NCI-H774 (cell line): ENCODE measurements around the gene GJB4.
"Not testable (repeated sequence)": the region's sequence is repeated elsewhere in the genome, so short reads cannot be mapped to it uniquely, and the experiment has no call there.

Source experiments
- DNase-seq: peaks from one replicate; lab custom pipeline; 2025; lab: John Stamatoyannopoulos, UW

The GJB4 gene

DNA sequence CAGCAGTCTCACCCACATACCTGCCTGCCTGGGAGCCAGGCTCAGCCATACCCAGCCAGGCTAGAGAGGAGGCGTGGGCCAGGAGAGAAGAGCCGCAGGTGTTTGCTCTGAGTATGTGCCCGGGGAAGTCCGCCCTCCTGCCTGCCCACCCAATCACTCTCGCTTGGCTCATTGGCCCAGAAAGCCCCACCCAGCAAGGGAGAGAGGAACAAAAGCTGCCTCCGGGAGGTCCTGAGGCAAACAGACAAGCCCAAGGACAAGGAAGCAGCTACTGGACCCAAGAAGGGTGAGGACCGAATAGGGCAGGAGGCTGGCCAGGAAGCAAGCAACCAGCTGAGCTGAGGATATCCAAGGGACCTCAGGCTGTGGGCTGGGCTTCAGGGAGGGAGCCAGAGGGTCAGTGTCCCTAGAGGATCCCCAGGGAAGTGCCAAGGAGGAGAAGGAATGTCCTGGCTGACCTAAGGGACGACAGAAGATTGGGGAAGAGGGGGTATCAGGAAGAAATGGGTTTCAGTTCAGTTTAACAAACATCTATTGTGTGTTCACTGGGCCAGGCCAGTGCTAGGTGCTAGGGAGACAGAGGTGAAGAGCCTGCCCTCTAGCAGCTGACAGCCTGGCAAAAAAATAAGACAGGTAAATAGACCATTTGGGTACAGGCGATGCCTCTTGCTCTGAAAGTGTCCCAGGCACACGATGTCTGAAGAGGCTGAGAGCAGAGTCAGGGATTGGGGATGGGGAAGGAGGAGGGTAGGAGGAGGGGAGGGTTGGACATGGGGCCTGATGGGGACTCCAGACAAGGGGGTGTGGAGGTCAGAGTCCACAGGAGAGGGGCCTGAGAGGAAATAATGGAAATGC, at the start of gene GJB4:
GJB4 (plus strand) TSS at position 238 of the 855 bp plus-strand sequence. CDS start 1,515 bp downstream, outside the sequence.
- peak; percentile 28 for DNase-seq

- DNase-seq = no peak
These were observed 48.7 kb upstream of the GJB4 start for GRCh38 chr1:34710812-34711211.

DNA sequence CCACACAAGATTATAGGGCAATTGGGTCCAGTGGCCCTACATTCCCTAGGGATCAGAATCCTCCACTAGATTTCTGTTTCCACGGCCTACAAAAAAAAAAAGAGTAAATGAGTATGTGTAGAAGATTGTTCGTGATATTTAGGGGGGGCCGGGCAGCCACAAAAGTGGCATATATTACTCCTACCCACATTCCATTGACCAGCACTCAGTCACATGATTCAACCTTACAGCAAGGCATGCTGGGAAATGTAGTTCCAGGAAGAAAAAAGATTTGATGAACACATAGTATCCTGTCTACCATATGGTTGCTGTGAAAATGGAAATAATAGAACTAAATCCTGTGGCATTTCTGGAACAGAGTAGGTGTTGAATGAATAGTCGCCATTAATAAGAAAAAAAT, 48.1 kb upstream of the GJB4 start:
- no peak for DNase-seq

GRCh38 chr1:34712007-34712688, 47.4 kb upstream of the GJB4 start:
- no peak for DNase-seq

DNA sequence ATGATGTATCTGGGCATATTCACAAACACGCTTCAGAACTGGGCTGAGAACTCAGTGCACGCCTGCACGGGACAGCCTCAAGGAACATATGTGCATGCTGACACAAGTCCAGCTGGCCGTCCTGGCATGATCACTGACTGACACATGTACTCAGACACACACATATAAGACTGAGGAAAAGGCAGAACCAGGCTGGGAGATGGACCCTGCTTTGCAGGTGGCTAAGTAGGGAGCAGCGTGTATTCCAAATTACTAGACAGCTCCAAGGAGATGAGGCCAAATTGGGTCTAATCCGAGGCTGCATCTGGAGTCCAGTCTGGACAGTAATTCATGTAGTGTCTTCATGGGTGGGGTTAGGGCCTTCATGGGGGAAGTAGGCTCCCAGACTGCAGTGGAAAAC, 46.1 kb upstream of the GJB4 start:
- no peak for DNase-seq

GRCh38 chr1:34714386-34714785, 45.2 kb upstream of the GJB4 start:
- no peak for DNase-seq

DNA sequence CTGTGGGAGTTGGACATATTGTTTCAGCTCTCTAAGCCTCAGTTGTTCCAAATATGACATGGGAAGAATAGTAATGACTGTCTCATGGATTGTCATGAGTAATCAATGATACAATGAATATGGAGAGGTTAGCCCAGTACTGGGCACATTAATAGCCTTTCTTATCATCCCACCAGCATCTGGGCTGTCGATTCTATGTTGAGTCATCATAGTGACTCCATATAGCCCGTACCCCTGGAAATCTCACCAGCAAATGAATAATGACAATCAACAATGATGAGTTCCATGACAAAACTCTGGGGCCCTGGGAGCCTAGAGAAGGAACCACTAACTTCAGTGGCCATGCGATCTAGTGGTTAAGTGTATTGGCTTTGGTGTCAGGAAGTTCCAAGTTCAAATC, 44.4 kb upstream of the GJB4 start:
- no peak for DNase-seq

- no peak for DNase-seq
These were observed 38.3 kb upstream of the GJB4 start for GRCh38 chr1:34721241-34721640.

DNA sequence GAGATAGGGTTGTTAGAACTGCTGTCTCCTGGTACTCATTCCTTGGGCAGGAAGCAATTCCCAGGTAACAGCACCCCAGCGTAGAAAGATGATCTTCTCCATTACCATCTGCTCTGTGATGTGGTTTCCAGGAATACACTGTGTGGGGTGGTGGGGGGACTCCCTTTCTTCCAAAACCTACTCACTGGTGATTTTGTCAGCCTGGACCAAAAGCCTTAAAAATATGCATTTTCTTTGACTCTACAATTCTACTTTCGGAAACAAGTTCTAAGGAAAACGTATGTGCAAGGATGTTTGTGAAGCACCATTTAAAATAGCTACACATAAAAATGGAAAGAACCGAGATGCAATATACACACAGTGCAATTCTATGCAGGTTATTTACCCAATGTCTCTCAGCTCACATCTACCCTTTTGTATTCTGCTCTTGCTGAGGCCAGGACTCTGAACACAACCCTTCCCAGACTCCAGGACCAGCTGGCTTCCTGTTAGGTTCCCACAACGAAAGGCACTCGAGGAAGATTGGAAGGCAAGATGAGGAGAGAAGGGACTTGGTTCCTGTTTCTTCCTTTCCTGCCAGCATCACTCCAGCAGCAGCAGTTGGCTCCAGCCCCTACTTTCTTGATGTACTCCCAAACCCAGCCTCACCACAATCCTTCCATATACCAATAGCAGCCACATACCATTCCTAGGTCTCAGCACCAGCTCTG, 37.7 kb upstream of the GJB4 start:
- no peak for DNase-seq

- no peak for DNase-seq
These were observed 32.7 kb upstream of the GJB4 start for GRCh38 chr1:34726861-34727260.

GRCh38 chr1:34730485-34730884, 29.1 kb upstream of the GJB4 start:
- DNase-seq = no peak

DNA sequence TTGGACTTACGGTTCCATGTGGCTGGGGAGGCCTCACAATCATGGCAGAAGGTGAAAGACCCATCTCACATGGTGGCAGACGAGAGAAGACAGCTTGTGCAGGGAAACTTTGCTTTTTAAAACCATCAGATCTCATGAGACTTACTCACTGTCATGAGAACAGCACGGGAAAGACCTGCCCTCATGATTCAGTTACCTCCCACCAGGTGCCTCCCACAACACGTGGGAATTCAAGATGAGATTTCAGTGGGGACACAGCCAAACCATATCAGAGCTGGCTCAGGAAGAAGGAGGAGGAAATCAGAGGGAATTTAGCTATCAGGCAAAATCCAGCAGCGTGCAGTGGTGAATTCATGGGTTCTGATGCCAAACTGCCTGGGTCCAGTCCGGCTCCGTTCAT, 26.7 kb upstream of the GJB4 start:
- DNase-seq = not testable (repeated sequence)

DNA sequence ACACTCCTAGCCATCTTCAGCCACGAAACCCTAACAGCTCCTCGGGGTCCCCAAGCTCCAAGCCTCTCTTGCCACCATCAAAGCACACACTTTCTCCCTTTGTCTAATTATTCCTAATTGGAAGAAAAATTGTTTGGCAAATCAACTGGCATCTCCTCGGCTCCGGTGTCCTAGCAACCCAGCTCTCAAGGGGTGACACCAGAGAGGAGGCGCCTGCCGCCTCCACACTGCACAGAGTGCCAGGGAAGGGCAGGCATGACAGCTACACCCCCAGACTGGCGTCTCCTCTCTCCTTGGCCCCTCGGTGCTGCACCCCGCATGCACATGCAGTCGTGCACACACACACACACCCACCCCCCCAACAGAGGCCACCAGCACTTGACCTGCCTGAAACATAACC, 22.8 kb upstream of the GJB4 start:
- peak; percentile 19 for DNase-seq

DNA sequence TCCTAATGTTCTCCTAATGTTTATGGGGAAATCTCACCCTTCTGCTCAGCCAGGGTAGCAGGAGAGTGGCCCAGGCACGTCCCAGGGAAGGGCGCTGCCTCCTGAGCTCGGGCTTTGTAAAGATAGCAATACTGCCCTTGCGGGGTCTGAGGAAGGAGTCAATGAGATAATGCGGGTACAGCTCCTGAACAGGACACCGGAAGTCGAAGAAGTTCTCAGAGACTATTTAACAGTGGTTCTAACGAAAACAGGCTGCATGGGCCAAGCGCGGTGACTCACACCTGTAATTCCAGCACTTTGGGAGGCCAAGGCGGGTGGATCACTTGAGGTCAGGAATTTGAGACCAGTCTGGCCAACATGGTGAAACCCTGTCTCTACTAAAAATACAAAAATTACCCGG, 22.3 kb upstream of the GJB4 start:
- DNase-seq = not testable (repeated sequence)

GRCh38 chr1:34739613-34740012, 19.9 kb upstream of the GJB4 start:
- DNase-seq = peak; percentile 34

- DNase-seq = peak; percentile 71
These were observed 19.2 kb upstream of the GJB4 start for GRCh38 chr1:34740161-34740868.

GRCh38 chr1:34742667-34743270, 16.8 kb upstream of the GJB4 start:
- DNase-seq = peak; percentile 81

GRCh38 chr1:34743775-34744174, 15.8 kb upstream of the GJB4 start:
- no peak for DNase-seq

GRCh38 chr1:34744851-34745250, 14.7 kb upstream of the GJB4 start:
- no peak for DNase-seq

- DNase-seq = no peak
These were observed 13.9 kb upstream of the GJB4 start for GRCh38 chr1:34745666-34746065.

DNA sequence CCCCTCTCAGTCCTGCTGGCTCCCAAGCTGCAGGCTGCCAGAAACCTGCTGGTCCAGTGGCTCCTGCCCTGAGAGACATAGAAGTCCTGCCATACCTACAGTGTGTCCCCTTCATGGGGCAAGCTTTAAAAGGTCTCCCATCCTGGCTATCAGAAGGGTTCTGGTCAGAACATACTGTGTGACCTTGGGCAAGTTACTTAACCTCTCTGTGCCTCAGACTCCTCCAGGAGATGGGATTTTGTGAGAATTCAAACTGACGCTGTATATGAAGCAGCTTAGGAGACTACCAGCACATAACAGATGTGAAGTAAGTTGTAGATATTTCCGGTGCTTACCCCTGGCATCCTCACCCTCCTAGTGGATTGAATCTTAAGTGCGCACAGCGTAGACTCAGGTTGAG, 13.4 kb upstream of the GJB4 start:
- DNase-seq = no peak
